Activated CD4-positive, CD25-positive, alpha-beta regulatory T cell treated with anti-CD3 and anti-CD28 coated beads, Interleukin-2, amount 50 U/mL, for 72 hours (primary cell): ENCODE results near the gene RBM43.
"Not testable (repeated sequence)": the region's sequence is repeated elsewhere in the genome, so short reads cannot be mapped to it uniquely, and the experiment has no call there.

Source experiments
- DNase-seq: peaks from one replicate; pipeline ENCODE4 v3.0.0; 2021

Gene RBM43

GRCh38 chr2:151261231-151261976 lies at the start of gene RBM43:
TSS of gene RBM43 (minus strand) at chr2:151261863. CDS start at chr2:151261727, 136 bp downstream.
- DNase-seq = peak; percentile 77

- not testable (repeated sequence) for DNase-seq
Observed at GRCh38 chr2:151310313-151310712, 48.6 kb upstream of the RBM43 start.

DNA sequence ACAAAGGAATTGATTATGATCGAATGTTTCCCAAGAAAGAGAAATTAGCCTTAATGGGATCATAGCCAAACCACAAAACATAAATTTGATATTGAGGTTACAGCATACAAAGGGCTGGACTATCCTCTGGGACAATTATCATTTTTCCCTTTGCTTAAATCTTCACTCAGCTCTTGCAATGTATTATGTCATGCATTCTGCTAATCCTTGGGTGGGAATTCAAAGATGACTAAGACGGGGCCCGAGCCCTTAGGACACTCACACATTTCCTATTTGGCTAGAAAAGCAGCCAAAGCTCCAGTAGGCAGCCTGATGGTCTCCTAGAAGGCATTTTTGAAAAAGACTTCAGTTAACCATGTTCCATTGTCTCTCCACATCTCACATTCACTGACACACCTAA lies 45.0 kb upstream of the RBM43 start:
- DNase-seq = no peak

DNA sequence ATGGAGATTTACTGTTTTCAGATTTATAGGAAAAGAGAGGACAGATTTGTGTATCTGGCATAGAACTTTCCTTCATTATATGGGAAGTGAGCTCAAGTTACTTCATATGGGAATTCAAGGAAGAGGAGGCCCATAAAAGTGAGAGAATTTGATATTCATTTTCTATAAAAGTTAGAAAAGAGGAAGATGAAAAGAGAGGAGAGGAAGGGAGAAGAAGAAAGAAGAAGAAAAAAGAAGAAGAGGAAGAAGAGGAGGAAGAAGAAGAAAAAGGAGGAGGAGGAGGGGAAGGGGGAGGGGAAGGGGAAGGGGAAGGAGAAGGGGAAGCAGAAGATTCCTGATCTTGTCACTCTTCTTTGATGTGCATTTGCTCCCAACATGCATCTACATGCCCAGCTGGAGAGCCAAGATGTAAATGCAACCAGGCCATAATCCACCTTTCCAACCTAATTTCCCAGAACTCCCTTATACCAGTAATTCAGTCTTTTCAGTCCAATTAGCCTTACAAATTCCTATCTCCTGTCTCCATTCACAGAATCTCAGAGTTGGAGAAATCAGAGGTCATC lies 43.5 kb upstream of the RBM43 start:
- no peak for DNase-seq

DNA sequence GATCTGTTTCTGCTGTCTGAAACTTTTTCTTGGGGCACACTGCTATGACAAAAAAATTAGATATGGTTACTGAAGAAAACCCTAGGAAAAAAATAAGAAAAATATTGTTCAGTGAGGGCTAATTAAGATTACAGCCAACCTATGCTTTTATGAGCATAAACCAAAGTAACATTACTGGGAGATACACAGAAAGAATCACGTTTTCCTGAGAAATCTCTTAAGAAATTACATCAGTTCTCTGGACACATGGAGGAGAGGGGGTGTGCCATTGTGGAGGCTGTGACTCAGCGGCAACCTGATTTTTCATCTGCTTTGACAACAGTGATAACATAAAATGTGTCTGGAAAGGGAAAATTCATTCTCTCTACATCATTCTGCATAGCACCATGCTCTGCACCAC lies 41.2 kb upstream of the RBM43 start:
- DNase-seq = no peak

DNA sequence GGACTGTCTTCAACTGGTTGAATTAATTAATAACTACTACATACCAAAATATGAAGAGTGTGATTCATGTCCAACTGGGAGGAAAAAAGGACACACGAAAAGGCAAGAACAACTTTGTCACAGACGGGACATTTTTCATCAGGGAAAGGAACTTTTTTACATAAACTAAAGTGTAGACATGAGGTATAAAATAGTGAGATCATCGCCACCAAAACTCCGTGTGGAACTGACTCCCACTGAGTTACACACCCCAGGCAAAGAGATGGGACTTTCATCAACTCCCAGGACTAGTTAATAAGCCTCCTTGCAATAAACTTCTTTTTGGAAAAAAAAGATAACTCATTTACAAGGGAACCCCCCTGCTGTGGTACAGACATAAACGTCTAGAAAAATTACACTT lies 40.7 kb upstream of the RBM43 start:
- DNase-seq = no peak

DNA sequence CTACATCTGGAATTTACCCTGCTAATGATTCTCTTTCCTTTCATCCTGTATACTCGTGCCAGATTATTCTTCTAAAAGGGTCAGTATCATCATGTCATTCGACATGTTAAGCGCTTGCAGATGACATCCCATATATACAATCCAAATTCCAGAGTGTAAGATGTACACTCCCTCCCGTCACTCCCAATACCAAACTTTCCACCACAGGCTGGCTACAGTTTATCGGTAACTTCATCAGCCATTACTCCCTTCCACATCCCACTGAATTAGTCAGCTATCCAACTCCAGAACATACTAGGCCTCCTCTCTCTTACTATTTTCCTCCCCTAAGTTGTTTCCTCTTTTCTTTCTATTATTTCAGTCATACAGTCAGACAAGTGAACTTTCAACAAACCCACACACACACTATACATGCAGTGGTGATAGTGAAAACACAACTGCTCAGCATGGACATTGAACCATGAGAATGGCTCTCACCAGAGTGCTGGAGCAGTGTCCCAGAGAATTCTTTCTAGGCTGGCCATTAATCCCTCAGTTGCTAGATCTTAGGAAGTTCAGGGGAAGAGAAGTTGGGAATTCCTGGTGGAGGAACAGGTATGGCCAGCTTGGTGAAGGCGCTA lies 38.4 kb upstream of the RBM43 start:
- no peak for DNase-seq

GRCh38 chr2:151297882-151298281 lies 36.2 kb upstream of the RBM43 start:
- no peak for DNase-seq

DNA sequence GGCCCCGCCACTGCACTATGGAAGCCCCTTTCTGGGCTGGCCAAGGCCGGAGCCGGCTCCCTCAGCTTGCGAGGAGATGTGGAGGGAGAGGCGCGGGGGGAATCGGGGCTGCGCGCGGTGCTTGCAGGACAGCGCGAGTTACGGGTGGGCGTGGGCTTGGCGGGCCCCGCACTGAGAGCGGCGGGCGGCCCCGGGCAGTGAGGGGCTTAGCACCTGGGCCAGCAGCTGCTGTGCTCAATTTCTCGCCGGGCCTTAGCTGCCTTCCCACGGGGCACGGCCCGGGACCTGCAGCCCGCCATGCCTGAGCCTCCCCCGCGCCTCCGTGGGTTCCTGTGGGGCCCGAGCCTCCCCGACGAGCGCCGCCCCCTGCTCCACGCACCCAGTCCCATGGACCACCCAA lies 34.3 kb upstream of the RBM43 start:
- not testable (repeated sequence) for DNase-seq

- no peak for DNase-seq
Observed at GRCh38 chr2:151292546-151292945, 30.9 kb upstream of the RBM43 start.

GRCh38 chr2:151292141-151292540 lies 30.5 kb upstream of the RBM43 start:
- no peak for DNase-seq

DNA sequence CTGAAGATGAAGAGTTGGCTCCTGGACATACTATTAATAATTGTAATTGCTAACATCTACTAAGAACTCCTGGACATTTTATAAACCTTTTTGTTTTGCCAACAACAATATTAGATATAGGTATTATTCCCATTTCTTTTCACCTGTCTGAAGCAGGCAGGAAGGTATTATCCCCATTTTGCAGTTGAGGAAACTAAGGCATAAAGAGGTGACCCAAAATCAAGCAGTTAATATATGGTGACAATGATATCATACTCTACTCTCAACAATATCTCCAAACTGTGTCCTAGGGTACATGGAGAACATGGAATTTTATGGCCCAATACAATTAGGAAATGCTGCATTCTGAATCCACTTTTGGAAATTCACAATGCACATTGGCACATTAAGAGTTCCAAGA lies 29.6 kb upstream of the RBM43 start:
- no peak for DNase-seq

DNA sequence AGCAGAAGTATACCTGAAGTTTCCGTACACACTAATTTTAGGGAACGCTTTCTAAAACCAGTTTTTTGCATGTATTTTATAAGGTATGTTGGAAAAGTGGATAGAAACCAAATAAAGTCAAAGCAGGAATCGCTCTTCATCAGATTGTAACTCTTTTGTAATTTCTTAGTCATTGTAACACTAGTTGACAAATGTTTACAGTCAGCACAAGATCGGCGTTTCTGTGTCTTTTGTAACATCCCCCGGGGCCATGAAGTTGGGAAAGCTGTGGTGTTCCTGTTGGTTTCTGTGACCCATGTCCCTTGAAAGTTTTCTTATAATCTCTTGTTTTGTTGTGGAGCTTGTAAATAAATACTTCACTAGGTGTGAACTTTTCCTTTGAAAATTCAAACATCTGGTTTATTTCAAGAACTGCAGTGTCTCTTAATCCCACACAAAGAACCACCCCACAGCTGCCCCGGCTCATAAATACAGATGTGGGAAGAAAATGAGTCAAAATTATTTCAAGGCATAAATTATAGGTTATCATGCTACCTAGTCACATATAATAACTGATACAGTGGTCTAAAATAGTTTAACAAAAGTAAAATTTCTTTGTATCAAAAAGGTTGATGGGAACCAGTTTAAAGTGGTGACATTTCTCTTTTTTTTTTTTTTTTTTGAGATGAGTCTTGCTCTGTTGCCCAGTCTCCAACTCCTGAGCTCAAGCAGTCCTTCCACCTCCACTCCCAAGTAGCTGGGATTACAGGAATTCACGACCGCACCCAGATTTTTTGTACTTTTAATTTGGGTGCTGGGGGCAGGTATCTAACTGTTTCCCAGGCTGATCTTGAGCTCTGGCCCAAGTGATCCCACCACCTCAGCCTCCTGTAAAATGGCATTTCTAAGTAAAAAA lies 28.6 kb upstream of the RBM43 start:
- no peak for DNase-seq

- DNase-seq = no peak
Observed at GRCh38 chr2:151287513-151288250, 26.0 kb upstream of the RBM43 start.

DNA sequence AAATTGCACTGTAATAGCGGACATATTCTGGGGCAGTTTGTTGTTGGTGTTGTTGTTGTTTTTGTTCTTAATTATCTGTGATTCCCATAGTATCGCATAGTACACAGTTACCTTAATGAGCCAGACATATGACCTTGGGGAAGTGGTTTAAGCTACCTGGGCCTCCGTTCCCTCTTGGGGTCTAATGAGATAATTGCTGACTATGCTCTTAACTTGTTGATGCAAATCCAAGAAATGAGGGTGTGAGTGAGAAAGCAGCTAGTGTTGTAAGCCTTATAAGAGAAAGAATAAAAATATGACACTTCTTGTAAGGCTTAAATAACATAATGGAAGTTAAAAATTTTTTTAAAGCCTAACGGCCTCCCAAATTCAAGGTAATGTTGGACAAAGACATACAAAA lies 20.7 kb upstream of the RBM43 start:
- DNase-seq = no peak

DNA sequence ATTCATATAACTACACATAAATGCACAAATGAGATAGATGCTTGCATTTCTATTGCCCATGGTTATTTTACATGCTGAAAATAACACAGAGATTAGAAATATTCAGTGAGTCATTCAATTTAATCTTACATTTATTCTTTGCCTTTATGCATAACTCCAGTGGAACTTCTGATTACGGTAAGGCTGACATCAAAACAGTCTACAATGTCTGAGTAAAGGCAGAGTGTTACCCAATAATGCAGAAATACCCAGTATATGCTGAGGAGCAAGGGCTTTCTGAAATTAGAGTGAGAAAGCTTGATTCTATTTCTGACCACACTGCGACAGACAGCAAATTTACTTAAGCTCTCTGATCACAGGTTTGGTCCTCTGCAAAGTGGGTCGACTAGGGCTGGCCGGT lies 18.6 kb upstream of the RBM43 start:
- no peak for DNase-seq

- no peak for DNase-seq
Observed at GRCh38 chr2:151278487-151278886, 16.8 kb upstream of the RBM43 start.

- DNase-seq = no peak
Observed at GRCh38 chr2:151277067-151277466, 15.4 kb upstream of the RBM43 start.

DNA sequence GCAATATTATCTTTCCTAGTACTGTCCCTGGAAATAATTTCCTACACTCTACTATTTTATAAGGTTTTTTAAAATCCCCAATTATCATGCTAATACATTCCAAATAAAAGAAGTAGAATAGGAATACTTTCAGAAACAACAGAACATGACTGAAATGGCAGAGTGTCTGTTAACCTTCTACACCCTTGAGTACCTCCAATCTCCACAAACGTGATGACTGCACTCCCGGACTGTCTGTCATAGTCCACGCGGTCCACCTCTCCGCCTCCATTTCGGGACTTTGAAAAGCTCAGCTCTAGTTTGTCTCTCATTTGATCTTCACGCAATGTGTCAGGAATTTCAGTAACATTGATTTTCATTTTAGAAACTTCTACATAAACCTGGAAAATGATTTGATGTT lies 13.6 kb upstream of the RBM43 start:
- DNase-seq = no peak

DNA sequence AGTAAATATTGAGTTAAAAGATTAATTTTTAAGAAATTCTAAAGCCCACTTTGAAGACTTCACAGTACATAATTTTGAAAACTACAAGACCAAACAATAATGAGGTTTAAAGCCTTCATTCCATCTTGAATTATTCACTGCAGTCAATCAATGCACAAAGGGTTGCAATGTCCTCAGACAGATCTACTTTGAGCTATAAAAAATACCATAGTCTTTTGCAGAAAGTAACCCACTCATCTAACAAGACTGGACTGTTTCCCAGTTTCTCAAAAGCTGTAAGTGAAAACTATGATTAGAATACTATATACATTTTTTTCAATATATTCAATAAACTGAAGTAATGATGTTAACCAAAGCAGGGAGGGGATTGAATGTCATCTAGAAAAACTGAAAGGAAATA lies 10.2 kb upstream of the RBM43 start:
- DNase-seq = no peak

GRCh38 chr2:151269798-151270568 lies 8.3 kb upstream of the RBM43 start:
- no peak for DNase-seq

DNA sequence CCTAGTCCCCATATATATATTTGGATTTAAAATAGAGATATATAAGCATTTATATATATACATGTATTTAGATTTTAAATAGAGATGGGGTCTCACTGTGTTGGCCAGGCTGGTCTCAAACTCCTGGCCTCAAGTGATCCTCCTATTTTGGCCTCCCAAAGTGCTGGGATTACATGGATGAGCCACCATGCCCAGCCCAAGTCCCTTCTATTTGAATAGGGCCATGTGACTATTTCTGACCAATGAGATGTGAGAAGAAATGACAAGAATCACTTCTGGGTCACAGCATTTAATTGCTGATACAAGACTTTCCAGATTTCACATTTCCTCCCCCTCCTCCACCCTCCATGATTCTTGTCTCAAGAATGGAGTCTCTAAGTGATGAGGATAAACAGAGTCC lies 6.4 kb upstream of the RBM43 start:
- no peak for DNase-seq
